Retina (tissue), 1 donor: Measurements from ENCODE around the gene OR6N2.

Source experiments
- DNase-seq: peaks from one replicate; pipeline ENCODE4 v3.0.0-alpha.2; 2016

Gene OR6N2, protein sequence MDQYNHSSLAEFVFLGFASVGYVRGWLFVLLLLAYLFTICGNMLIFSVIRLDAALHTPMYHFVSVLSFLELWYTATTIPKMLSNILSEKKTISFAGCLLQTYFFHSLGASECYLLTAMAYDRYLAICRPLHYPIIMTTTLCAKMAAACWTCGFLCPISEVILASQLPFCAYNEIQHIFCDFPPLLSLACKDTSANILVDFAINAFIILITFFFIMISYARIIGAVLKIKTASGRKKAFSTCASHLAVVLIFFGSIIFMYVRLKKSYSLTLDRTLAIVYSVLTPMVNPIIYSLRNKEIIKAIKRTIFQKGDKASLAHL

DNA sequence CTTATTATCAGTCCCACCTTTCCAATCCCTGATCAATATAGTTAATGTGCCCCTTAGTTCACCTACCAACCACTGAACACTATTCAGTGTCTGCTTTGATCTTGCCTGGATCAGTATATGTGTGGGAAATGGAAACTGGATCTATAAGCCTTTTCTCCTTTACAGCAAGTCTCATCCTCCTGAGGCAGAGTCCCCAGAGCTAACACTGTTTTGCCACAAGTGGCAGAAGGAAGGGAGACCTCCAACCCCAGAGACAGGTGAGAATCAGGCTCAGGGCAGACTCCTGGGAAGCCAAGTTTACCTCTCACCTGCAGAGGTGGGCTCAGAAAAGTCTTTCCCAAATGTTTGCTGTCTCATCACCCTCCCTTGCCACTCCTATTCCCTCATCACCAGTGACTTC lies at the start of gene OR6N2:
Gene OR6N2, minus strand, starts transcription at position 101 of the 400 bp plus-strand sequence. CDS start 3,569 bp downstream, outside the sequence.
- DNase-seq: no peak

DNA sequence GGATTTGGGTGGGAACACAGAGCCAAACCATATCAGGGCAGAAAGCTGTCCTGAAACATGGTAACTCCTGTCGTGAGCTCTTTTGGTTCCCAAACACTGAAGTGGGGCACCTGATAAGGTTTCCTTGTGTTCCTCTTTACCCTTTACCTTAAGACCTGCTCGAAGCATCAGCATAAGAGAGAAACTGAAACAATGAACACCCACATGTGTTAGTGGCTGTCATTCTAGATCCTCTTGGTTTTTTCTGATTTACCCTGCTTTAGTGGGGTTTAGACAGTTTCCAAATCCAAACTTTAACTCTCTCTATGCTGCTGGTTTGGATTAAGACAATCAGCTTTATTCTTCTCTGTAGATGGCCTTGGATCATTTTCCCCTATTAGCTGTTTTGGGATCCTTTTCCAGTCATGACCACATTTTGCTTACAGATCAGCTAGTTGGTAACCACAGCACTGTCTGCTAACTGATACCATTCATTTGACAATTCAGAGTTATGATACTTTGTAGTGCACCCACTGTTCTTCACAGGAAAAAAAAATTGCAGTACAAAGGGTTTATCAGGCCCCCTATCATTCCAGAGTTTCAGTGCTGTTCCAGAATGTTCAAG lies 49.2 kb upstream of the OR6N2 start:
- no peak for DNase-seq

DNA sequence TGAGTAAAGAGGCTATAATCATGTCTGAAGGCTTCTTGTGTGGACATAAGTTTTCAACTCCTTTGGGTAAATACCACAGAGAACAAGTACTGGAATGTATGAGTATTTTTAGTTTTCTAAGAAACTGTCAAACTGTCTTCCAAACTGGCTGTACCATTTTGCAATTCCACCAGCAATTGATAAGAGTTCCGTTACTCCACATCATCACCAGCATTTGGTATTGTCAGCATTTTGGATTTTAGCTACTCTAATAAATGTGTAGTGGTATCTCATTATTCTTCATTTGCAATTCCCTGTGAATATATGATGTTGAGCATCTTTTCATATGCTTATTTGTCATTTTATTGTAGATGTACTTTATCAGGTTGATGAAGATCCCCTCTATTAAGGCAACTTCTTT lies 40.7 kb upstream of the OR6N2 start:
- DNase-seq: no peak

DNA sequence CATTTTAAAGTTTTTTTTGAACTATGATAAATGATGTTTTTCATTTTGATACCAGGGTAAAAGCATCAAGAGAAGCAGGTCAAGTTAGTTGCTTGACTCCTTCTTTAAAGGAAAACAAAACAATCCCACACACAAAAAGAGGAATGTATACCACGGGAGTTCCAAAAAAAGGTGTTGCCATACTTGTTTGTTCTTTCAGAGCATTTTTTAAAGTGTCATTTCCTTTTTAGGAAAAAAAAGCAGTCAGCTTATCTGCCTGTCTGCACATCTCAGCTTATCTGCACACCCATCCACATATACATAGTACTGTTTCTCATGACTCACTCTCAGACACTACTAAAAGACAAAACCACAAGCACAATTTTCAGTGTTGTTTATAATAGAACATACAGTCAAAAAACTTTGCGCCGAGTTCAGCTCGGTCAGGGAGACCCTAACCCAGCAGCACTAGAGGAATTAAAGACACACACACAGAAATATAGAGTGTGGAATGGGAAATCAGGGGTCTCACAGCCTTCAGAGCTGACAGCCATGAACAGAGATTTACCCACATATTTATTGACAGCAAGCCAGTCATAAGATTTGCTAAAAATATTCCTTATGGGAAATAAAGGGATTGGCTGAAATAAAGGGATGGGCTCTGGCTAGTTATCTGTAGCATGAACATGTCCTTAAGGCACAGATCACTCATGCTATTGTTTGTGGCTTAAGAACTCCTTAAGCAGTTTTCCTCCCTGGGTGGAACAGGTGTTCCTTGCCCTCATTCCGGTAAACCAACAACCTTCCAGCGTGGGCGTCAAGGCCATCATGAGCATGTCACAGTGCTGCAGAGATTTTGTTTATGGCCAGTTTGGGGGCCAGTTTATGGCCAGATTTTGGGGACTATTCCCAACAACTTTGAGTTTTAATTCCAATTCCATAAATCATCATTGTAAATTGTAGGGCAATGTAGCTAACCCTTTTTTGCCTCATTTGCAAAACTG lies 38.7 kb upstream of the OR6N2 start:
- no peak for DNase-seq

DNA sequence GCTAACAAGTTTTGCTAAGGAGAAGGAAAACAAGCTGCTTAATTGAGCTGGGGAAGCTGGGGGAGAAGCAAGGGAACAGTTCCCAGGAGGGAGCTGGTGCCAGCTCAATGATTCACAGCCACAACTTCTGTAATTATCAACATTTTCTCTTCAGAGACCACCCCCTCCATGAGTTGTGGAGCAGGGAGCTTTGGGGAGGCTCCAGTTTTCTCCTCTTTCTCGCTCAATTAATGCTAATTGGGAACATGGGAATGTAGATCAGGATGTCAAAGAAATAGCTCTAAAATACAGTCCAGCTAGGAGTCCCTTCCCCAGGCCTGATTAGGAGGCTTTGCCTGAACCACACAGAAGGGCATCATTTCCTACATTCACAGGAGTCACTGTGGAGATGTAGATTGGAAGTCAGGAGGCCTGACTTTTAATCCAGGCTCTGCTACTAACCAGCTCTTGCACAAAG lies 38.0 kb upstream of the OR6N2 start:
- no peak for DNase-seq

DNA sequence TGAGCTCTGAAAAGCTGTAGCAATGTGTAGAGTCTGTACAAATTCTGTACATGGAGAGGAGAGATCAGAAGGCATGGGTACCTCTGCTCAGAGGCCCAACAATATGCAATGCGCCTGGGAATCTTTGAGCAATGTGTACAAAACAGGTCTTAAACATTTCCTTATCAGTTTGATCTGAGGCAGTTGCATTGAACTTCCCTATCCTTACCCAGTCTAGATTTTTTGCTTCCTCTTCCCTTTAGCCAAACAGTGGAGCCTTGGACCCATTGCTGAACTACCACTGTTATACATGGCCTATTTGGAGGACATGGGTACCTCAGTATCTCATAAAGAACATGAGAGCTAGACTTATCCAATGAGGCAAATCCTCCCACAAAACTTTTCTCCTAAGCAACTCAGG lies 37.6 kb upstream of the OR6N2 start:
- no peak for DNase-seq

DNA sequence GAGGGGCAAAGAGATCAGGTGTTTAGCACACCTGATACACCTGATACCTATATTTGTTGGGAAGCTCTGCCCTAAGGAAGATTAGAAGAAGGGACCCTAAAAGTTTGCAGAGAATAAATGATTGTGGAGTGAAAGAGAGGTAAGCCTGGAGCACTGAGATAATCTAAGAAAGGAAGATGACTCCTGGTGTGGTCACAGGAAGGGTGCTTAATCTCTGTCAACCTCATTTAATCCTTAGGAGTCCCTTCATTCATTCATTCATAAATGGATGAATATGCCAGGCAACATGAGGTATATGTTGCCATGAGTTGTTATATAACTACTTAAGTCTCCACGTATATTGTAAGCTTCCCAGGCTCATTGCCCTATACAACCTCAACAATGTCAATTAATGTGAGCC lies 34.0 kb upstream of the OR6N2 start:
- DNase-seq: no peak

DNA sequence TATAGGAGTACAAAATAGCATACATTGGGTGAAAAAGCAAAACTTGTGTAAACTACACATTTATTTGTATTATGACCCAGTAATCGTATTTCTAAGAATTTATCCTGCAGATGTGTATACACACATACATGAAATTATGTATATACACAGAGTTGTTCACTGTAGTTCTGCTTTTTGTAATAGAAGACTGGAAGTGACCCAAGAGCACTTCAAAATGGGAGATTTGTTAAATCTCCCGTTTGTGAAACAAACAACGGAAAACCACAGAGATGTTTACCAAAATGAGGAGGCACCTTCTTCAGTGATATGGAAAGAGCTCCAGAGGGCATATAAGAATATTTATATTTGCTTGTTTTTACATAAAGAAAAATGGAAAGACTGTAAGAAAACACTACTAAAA lies 32.2 kb upstream of the OR6N2 start:
- DNase-seq: no peak

DNA sequence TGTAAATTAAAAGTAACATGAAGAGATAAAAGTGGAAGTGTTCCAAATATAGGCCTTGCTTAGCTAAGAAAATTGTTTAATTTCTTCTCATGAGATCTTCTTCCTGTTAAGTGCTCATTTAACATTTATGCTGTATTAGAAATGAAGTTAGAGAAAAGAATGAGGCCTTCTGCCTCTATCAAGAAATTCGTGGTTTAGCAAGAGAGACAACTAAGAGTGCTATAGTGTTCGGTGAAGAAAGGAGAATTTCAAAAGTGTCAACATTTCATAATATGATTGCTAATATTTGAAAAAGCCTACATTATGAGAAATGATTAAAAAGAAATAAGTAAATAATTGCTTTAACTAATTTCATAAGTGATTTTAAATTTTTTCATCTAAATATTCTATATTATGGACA lies 31.3 kb upstream of the OR6N2 start:
- no peak for DNase-seq

DNA sequence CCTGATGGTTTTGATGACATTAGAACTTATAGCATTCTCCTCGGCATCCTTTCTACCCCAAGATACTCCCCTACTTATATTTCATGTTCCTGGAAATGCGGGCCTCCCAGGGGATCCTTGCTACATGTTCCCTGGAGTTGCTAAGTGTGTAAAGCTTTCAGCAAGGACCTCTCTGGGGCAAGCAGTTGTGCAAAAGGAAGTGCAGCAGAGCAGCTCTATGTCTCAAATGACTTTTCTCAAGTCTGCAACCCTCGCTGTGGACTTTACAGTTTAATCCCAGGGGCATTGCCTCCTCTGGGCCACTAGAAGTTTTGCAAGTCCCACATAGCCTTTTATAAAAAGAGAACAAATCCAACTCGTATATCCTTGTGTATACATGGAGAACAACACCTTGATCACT lies 29.3 kb upstream of the OR6N2 start:
- DNase-seq: no peak

DNA sequence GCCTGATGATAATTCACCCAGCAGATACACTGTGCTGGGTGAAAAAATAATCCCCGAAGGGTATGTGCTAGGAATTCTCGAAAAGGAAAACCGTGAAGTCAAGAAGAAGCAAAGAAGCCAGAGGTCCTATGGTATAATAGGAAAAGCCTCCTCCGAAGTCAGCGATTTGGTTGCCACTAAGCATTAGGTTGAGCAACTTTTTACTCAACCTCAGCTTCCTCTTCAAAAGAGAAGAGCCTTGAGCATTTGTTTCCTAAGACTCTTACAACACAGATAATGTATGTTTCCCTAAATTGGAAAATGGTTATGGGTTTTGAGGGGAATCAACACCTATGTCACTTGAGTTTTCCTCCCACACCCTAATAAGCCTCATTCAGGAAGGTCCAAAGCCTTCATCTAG lies 28.9 kb upstream of the OR6N2 start:
- DNase-seq: no peak

DNA sequence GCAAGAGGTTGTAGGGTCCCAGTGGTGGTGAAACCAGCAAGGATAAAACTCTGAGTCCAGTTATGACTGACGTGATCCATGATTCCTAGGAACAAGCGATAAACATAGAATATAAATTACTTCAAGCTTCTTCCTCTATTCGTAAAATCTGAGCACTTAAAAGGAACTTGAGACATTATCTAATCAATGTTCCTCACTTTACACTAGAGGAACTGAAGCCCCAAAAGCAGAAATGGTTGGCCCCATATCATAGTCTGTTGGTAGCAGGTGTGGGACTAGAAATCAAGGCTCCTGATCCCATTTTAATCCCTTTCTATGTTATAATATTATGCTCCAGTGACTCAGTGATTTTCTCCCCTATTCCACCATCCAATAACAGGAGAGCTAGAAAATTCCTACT lies 28.3 kb upstream of the OR6N2 start:
- no peak for DNase-seq

DNA sequence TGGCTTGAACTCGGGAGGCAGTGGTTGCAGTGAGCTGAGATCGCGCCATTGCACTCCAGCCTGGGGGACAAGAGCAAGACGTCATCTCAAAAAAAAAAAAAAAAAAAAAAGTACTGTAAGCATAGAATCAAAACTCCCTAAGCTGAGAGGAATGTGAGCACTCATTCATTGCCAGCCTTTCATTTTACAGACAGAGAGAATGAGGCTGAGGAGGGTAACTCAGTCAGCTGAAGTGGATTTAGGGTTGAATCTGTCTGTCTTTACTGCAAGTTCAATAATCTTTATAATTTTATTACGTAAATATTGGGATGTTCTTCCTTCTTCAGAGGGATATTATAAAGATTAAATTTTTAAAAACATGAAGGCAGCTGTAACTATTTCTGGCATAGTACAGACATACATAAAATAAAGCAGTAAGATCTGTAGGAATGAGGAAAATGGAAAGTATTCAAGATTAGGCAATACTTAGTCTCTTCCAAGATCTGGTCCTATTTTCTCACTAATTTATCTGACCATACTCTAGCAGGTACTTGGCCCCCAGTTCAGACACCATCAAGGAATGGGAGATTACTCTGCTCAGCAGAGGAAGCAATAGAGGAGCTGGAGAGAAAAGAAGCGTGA lies 26.0 kb upstream of the OR6N2 start:
- no peak for DNase-seq

DNA sequence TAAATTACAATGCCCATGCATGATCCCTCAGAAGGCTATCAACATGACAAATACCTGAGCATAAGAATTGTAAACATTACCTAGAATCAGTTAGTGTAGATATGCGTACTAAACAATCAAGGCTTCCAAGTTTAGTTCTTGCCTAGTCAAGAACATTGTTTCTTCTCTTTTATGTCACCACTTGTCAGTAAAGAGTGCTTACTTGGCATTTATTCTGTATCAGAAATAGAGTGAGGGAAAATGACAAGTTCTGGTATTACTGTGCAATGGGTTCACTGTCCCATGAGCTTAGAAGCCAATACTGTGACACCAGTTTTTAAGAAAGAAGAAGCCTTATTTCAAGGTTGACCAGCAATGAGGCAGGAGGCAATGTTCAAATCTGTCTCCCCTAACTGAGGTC lies 22.7 kb upstream of the OR6N2 start:
- no peak for DNase-seq

DNA sequence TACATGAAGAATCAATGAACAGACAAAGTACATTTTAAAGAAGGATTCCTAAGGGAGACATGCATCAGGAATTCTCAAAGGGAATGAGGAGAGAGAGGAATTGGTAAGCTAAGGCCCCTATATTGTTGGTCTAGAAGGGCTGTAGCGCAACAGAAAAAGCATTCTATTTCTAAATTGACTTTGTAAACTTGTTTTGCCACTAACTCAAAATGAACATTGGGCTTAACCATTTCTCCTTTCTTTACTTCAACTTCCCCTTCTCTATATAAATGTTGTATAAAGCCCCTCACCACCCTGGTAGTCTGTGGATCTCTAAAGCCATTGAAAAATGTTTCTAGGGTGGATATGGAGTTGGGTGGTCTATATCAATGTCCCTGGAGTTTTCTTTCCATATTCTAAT lies 20.4 kb upstream of the OR6N2 start:
- no peak for DNase-seq

DNA sequence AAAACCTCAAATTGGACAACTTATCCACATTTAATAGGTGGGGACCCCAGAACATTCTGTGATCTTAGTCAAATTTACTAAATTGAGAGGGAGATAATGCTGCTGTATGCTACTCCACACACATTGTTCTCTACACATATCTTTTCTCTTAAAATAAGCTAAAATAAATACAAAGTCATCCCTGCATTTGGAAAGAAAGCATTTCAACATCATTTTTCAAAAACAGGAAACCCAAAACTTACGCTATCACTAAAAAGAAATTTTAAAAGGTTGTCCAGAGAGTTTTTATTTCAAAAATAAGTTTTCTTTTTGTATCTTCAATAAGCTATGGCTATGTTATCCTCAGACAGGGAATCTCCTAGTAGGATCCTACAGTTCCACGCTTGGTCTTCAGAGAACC lies 19.5 kb upstream of the OR6N2 start:
- DNase-seq: no peak

DNA sequence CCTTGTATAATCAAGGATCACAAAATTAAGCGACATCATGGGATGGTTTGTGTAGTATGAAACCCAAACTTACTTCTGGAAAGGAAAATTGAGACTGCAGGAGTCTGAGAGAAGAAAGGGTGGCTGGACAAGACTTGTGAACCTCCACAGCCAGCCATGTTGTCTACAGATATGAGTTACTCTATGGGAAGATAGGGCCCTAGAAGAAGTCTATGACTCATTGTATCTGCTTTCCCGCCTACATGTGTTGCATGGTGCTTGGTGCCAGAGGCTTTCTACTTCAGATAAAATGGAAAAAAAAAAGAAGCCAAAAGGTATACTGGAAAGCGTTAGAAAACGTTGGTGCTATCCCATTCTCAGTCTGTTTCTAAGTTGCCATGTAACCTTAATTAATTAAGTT lies 18.7 kb upstream of the OR6N2 start:
- DNase-seq: no peak

DNA sequence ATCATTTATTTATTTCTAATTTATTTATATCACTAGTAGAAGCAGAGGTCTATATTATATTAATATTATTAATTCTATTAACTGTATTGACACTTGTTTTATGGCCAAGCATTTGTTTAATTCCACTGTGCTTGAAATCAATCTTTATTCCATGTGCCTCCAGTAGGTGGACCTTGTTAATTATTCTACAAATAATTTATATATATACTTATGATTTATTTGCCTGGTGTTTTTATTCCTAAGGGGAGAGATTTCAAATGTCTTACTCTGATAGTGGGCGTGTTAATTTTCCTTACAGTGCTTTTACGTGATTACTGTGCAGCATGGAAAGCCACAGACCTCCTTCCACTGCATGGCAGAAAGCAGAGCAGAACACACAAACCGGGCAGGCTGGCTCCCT lies 17.5 kb upstream of the OR6N2 start:
- DNase-seq: no peak

DNA sequence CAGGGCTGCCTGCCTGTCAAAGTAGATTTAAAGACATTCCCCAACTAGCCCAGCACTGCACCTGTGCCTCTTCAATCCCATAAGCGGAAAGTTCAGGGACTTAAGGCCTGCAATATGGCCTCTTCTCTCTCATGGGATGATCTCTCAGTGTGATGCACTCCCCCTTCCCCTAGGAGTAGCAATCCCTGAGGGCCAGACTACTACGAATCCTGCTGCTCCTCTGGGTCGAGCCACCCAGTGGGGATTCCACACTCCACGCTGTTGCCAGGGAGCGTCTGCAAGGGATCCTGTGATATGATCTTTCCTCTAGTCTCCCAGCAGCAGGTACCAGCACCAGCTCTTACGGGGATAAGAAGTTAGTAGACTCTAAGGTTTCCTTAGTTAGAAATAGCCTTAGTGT lies 13.2 kb upstream of the OR6N2 start:
- no peak for DNase-seq

DNA sequence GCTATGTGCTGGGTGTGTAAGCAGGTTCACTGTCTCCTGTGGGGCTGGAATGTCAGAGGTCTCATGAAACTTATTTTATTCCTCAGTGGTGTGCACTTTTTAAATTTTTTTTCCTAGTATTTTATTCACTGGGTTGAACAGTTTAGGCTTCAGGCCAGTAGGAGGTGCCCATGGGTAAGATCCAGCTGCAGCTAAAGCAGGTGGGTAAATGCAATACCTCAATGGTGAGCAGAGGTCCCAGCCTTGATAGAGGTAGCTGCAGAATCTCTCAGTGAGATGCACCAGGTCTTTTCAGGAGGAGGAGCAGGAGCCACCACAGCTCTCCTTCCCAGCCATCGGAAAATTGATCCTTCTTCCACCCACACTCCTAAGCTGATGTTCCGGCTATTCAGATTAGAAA lies 12.6 kb upstream of the OR6N2 start:
- DNase-seq: no peak

DNA sequence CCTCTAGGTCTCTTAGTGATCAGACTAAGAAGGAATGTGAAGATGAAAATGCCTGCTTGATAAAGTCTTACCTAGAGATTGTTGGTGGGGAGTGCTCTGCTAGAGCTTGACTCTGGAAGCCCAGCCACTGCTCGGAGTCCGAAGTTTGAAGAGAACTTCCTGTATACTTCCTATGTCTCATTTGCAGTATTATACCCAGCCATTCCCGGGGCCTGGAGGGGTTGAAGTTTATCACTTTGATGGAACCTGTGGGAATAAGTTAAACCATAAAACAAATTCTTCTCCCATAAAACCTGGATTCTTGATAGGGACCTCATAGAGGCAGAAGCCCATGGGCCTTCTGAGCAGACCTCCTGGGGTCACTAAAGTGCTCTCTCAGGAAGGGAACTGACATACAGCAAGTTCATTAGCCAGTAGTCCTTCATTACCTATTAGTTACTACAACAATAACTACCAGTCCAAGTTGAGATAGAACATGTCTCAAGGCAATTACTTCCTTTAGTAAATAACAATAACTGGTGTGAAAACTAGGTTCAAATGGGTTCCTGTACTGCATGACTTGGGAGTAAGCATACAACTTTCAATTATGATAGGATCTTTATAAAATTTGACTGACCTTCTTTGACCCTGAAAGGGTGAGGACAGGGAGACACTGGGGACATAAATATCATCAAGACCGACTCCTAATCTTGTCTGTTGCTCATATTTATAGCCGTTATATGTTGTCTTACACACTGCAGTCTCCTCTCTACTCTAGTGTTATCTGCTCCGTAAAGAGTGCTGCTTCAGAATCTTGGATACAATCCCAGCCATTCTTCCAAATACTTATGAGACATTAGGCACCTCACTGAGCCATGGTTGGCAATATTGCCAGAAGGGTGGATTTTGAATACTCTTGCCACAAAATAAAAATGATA lies 8.8 kb downstream of the OR6N2 start, which contains the start of gene OR6N1:
Gene OR6N1, minus strand, starts transcription at position 246 of the 917 bp plus-strand sequence. CDS start 5,513 bp downstream, outside the sequence.
- no peak for DNase-seq

DNA sequence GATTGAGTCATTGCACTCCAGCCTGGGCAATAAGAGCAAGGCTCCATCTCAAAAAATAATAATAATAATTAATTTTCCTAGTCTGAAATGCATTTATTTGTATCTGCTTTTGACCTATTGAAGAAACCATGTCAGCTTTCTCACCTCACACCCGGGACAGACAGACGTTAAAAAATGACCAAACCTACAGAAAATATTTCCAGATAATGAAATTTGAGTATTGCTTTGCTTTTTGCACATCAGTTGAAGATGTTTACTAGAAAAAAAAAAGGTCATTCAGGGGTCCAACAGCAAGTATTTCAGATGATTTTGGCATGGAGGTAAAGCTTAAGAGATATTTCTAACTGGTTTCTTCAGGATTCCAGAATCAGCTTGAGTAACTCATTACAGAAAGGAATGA lies 26.6 kb downstream of the OR6N2 start, which contains the start of gene OR6K6:
Gene OR6K6, plus strand, starts transcription at position 301 of the 400 bp plus-strand sequence. CDS start 168 bp downstream, outside the sequence.
- no peak for DNase-seq
